HG03558 (cell line): ENCODE data around the gene ASZ1.

ENCODE experiments used
- ATAC-seq: cut with Tn5 transposase; IDR thresholded peaks from one replicate; pipeline ENCODE4 v1.9.1; 2021; ENCODE audit warnings: moderate number of reproducible peaks; ENCODE audit not compliant: unreplicated experiment; ENCODE audit errors: extremely low read depth

ASZ1 gene

DNA sequence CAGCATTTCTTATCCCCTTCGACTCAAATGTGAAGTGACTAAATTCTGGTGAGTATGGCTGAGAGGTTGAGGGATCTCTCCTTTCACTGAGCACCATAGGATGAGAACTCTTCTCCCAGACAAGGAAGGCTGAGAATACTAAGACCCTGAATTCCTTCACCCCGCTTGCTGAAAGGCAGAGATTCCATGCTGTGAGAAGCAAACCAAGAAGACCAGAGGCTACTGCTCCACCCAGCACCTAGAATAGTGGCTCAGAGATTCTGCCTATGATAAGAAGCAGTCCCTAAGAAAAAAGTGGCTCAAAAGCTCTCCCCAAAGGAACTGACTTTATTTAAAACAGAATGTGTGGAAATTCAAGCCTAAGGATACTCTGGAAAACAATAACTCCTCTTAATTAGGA lies 77.7 kb downstream of the ASZ1 start:
- no peak for ATAC-seq

DNA sequence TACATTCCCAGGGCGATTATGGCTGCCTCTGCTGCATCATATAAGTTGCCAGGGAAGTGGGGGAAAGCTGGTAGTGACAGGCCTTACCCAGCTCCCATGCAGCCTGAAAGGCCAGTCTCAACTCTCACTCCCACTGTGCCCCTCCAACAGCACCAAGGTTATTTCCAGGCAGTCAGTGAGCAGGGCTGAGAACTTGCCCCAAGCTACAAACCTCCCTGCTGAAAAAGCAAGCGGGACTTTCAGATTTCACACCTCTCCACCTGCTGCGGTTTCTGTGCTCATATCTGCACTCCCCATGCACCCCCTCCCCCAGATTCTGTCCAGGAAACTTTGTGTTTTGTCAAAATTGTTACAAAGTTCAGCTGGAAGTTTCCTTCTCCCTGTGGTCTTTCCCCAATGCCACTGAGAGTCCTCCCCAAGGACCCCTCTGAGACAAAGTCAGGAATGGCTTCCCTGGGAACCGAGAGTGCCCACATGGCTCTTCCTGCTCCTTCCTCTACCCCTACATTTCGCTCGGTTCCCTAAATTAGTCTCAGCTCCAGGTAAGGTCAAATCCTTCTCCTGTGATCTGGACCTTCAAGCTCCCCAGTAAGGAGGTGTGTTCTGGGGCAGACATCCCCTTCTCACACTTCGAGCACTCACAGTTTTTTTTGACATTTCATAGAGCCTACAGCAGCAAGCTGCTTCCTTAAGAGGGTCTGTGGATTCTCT lies 79.2 kb downstream of the ASZ1 start:
- ATAC-seq = peak; percentile 70

DNA sequence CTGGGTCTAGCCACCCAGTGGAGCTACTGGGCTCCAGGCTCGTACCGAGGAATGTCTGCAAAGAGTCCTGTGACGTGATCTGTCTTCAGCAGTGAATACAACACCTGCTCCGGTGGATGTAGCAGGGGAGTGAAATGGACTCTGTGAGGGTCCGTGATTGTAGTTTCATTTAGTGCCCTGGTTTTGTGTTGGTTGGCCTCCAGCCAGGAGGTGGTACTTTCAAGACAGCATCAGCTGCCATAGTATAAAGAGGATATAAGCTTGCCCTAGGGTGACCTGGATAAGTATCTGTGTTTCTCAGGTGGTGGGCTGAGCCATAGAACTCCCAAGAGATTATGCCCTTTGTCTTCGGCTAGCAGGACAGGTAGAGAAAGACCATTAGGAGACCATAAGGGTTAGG lies 79.8 kb downstream of the ASZ1 start:
- no peak for ATAC-seq

DNA sequence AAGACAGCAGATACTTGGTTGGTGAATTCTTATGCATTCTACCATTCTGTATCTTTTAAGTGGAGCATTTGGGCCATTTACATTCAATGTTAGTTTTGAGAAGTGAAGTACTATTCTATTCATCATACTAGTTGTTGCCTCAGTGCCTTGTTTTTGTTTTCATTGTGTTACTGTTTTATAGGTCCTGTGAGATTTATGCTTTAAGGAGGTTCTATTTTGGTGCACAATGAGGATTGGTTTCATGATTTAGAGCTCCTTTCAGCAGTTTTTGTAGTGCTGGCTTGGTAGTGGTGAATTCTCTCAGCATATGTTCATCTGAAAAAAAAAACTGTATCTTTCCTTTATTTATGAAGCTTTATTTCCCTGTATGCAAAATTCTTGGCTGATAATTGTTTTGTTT lies 81.1 kb downstream of the ASZ1 start:
- ATAC-seq = no peak

DNA sequence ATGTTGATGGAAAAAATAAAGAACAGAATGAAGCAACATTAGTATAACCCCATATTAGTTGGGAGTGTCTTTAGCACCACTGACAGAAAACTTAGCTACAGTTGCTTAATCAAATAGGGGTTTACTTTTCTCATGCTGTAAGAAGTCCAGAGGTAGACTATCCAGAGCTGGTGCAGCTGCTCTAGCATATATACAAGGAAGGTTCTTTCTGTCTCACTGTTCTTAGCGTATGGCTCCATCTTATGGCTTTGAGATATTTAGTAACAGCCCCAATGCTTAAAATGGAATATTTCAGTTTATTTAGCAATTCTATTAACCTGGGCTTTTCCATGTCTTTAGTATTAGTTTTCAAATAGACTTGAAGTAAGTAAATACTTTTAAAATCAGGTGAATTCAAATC lies 89.3 kb downstream of the ASZ1 start:
- no peak for ATAC-seq

DNA sequence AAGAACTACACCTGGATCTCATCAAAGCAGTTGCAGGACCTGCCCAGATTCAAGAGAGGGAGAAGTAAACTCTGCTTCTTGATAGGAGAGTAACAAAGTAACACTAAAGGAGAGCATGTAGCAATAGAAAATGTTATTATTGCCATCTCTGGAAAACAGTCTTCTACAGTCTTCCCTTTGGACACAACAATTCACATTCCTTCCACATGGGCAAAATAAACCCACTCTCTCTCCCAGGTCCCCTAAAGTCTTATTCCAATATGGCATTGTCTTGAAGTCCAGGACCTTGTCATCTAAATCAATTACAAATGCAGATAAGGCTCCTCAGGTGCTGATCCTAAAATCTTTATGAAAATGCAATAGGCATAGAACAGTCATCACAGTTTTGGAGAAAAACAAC lies 94.1 kb downstream of the ASZ1 start:
- no peak for ATAC-seq

DNA sequence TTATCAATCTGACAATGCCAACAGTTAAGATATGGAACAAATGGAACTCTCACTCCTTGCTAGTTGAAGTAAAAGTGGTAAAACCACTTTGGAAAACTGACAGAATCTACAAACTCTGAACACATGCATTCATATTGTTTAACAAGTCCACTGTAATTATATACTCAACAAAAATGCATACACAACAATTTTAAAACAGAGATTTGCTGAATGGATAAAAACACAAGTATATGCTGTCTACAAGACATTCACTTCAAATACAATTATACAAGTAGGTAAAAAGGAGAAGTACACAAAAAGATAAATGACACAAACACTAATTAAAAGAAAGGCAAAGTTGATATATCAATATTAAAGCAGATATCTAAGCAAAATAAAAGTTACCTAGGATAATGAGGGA lies 95.3 kb downstream of the ASZ1 start:
- no peak for ATAC-seq

DNA sequence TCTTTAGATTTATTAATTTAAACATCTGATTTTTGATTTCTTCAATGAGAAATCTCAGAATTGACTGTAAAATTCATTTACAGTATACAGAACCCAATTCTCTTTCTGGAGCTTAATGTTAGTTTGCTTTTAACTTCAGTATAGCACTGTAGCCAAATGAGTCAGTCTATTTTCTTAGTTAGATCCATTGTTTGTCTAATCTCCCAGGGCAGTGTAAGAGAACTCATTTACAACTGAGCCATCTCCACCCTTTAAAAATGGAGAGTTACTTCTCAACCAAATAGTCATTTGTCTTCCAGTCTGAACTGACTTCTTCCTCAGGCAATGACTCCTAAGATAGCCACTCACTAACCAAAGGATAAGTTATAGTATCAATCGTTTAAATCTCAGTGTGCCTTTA lies 101.5 kb downstream of the ASZ1 start:
- no peak for ATAC-seq

DNA sequence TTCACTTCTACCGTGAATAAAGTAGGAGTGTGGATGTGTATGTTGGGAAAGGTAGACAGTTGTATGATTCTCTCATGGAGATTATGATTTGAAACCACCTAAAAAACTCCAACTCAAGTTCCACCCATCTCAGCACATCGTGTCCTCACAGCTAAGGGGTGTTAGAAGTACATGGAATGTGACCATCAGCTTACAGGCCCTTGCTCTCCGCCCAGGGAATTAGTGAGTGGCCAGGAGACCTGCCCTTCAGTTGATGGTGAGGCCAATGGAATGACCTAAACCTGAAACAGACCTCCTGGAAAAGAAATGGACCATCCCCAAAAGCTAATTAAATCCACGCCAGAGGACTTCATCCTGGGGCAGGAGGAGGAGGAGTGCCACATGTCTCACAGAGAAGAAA lies 102.3 kb downstream of the ASZ1 start:
- ATAC-seq = no peak

DNA sequence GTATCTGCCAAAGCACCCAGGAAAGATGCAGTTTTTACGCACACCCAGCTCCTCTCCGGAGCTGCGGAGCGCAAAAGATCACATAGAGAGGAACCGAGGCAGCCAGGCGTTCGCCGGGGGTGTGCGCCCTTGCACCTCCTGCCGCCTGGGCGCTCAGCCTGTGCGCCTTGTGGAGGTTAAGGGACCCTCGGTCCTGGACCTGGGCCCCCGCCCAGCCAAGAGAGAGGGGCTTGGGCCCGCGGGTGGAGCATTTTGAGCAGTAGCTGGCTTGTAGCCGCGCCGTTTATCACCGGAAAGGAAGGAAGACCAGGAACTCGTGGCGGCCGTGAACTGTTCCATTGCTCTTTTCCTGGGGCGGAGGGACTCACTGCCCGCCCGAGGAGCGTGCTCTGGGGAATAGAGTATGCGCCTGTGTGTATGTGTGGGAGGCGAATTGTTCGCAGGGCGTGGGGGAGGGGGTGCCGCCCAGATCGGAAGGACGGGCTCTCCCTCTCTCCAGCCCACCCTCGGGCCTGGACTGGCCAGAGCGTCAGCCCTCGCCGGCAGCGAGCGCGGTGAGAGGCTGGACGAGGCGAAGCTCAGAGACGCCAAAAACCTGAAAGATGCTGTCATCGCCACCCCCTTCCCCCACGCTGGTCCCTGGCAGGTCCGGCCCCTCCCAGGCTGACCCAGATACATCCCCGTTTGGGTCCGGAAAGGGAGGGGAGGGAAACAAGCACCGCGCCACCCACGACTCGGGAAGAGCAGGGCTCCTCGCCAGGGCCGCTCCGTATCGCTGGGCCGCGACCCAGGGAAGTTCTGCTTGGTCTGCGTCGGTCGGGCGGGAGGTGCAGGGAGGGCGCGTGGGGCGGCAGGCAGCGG lies 103.2 kb downstream of the ASZ1 start:
- ATAC-seq = no peak

DNA sequence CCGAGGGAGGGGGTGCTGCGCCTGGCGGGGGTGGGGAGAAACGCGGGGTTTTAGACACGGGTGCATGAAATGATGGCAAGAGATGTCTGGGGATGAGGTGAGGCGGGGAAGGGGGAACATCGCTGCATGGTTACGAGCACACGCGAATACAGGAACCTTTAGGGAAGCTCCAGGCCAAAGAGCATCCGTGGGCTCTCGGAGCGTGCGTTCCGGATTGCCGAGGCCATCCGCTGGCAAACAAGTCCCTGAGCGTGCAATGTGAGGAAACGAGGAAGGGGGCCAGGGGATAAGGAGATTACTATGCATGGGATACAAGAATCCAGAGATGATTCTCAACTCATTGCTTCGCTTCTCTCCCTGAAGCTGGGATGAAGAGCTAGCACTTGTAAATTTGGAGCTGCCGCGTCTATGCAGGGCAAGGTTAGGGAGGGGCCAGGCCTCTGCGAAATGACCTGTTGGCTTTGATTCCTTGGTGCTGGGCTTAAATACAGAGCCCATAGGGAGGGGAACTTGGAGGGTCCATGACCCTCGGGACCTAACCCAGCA lies 103.9 kb downstream of the ASZ1 start:
- ATAC-seq = no peak

DNA sequence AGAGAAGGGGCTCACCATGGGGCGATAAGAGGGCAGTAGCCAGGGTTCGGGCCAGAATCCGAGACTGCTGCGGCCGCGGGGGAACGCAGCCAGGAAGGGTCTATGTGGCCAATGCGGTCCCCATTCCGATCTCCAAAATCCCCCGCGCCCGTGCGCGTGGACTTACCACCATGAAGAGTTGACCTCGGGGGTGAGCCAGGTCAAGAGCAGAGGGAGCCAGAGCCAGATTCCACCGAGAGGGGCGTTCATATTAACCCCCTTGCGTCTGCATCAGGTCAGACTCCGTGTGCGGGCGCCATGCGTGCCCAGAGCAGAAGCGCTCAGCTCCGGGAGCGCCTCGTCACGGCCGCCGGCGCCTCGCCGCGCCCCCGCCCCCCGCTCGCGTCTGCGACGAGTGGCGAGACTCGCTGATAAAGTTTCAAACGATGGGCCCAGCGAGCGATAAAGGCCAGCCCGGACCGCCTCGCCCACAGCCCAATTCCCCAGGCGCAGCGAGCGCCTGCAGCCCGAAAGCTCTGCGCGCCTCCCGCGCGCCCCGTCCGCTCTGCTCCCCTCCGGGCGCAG lies 104.5 kb downstream of the ASZ1 start, which contains the start of gene WNT2:
Gene WNT2 (minus strand): TSS at position 318 of the 564 bp plus-strand sequence. CDS start 69 bp downstream, at position 249.
- ATAC-seq = no peak

DNA sequence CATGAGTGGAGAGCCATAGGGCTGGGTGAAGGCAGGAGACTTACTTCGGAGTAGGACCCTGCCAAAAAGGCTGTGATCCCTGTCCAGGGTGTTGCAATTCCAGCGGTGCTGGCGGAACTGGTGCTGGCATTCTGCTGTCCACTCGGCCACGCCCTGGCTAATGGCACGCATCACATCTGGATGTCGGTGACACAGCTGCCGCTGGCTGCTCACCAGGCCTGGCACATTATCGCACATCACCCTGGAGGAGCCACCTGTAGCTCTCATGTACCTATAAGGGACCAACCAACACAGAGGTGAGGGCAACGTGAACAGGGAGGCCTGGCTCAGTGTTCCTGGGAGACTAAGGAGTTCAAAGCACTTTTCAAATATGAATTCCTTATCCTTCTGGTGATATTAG lies 106.8 kb downstream of the ASZ1 start:
- ATAC-seq = no peak

DNA sequence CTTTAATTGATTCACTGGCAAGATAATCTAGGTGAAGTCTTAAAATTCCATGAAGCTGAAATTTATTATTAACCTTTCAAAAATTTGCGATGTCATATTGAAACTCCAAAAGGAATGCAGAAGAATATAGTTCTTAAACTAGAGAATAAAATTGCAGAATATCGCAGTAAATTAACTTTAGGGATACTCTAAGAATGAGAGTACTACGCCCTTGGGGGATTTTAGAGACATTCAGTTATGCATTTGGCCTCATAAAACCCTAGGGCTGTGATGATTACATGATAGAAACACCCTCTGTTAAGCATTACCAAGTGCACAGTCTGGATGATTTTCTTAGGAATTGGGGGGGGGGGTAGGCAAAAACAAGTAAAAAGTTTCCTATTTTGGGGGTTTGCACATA lies 108.1 kb downstream of the ASZ1 start:
- no peak for ATAC-seq

DNA sequence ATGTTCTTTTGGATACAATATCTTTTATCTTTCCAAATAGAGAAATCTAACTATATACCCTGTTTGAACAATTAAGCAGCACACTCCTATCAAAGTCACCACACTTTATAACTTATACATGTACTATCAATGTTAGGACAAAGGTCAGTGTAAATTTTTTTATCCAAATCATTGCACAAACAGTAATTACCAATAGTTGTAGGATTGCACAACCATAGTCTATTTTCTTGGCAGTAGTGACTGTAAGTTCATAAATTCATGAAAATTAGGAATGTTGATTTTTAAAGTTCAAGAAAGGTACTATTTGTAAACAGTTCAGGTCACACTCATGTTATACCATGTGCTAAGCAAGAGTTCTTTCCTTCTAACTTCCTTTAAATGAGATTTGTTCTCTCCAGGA lies 113.7 kb downstream of the ASZ1 start:
- ATAC-seq = no peak
